ENCODE results near the gene CBY3. TPM values are rescaled to one million over a fixed set of nuclear protein-coding genes. Genes with fewer than 3 reads are reported as not detected.
"Not testable (repeated sequence)": the region's sequence is repeated elsewhere in the genome, so short reads cannot be mapped to it uniquely, and the experiment has no call there.

CBY3 gene
- total and polyA plus RNA-seq, 4 donors = 0.10 to 0.22 TPM; not detected in 2

GRCh38 chr5:179698935-179699615 is 18.2 kb upstream of the CBY3 start, which contains the start of gene CANX:
Gene CANX, plus strand, starts transcription at chr5:179698967. Its CDS starts 6,715 bp downstream, at chr5:179705682.
- DNase-seq (peak in 2 of 3 donors; percentile 23 to 51), ATAC-seq (ENCODE audit: insufficient read depth, low FRiP score) (peak; percentile 2)
- Histone ChIP-seq H3K36me3 (ENCODE audit: control insufficient read depth in 4 of 4, insufficient read depth in 4 of 4, low read length in 4 of 4) (peaks cover 4 to 11% (median 4%) of the 10 kb centered on the region in 4 donors), H3K4me3 (peak within 1 kb of the TSS; percentile 81), H3K4me1 (ENCODE audit: control insufficient read depth in 5 of 5, insufficient read depth in 5 of 5, low read length in 5 of 5) (peaks cover 3 to 20% (median 5%) of the 10 kb centered on the region in 5 donors), H3K27ac (ENCODE audit: low read depth in 1 of 2, low read length in 1 of 2) (peak within 1 kb of the TSS; percentile 97 to 100), H3K27me3 (ENCODE audit: control insufficient read depth in 3 of 3, insufficient read depth in 3 of 3, low read length in 2 of 3) (no peaks in the 10 kb centered on the region), H3K9ac (ENCODE audit: insufficient read depth in 1 of 2, low read length in 2 of 2) (peak within 1 kb of the TSS; percentile 96), H3K9me3 (ENCODE audit: control insufficient read depth in 4 of 4, insufficient read depth in 3 of 4, low read length in 3 of 4) (no peaks in the 10 kb centered on the region)
- WGBS, 2 donors = 0 to 1% methylated on average over 55 to 58 of the region's 58 CpGs
- TF ChIP-seq CTCF (IDR thresholded peaks at IDR 0.05; ENCODE audit: control extremely low read depth, extremely low read depth) = no peak

GRCh38 chr5:179697993-179698934 is 17.4 kb upstream of the CBY3 start:
- ATAC-seq (ENCODE audit: insufficient read depth, low FRiP score) = peak; percentile 96

GRCh38 chr5:179697543-179697942 is 16.7 kb upstream of the CBY3 start:
- peak overlapping the region; percentile 94 to 100 for H3K27ac ChIP-seq (ENCODE audit: low read depth in 1 of 2, low read length in 1 of 2)
- H3K4me3 ChIP-seq; ATAC-seq (ENCODE audit: insufficient read depth, low FRiP score); H3K36me3 ChIP-seq (ENCODE audit: control insufficient read depth in 4 of 4, insufficient read depth in 4 of 4, low read length in 4 of 4); H3K27me3 ChIP-seq (ENCODE audit: control insufficient read depth in 3 of 3, insufficient read depth in 3 of 3, low read length in 2 of 3); DNase-seq; H3K9me3 ChIP-seq (ENCODE audit: control insufficient read depth in 4 of 4, insufficient read depth in 3 of 4, low read length in 3 of 4): not testable (repeated sequence)
- WGBS, 2 donors = 95% methylated on average over 15 of the region's 15 CpGs
- peaks cover 1 to 15% (median 5%) of the 10 kb centered on the region in 5 donors for H3K4me1 ChIP-seq (ENCODE audit: control insufficient read depth in 5 of 5, insufficient read depth in 5 of 5, low read length in 5 of 5)
- H3K9ac ChIP-seq (ENCODE audit: insufficient read depth in 1 of 2, low read length in 2 of 2) = peak overlapping the region; percentile 86 to 91

More at GRCh38 chr5:179697993-179698934, 17.4 kb upstream of the CBY3 start:
- Histone ChIP-seq H3K9ac (ENCODE audit: insufficient read depth in 1 of 2, low read length in 2 of 2) (peak overlapping the region; percentile 86 to 91), H3K4me3 (peak overlapping the region; percentile 81), H3K27me3 (ENCODE audit: control insufficient read depth in 3 of 3, insufficient read depth in 3 of 3, low read length in 2 of 3) (no peaks in the 10 kb centered on the region), H3K27ac (ENCODE audit: low read depth in 1 of 2, low read length in 1 of 2) (peak overlapping the region; percentile 97 to 100), H3K9me3 (ENCODE audit: control insufficient read depth in 4 of 4, insufficient read depth in 3 of 4, low read length in 3 of 4) (no peaks in the 10 kb centered on the region), H3K36me3 (ENCODE audit: control insufficient read depth in 4 of 4, insufficient read depth in 4 of 4, low read length in 4 of 4) (peaks cover 0 to 4% (median 4%) of the 10 kb centered on the region in 4 donors), H3K4me1 (ENCODE audit: control insufficient read depth in 5 of 5, insufficient read depth in 5 of 5, low read length in 5 of 5) (peaks cover 2 to 20% (median 5%) of the 10 kb centered on the region in 5 donors)
- 1 to 2% methylated on average over 53 to 72 of the region's 72 CpGs for WGBS, 2 donors
- DNase-seq = peak; percentile 100
- TF ChIP-seq CTCF (IDR thresholded peaks at IDR 0.05; ENCODE audit: control extremely low read depth, extremely low read depth) = no peak

GRCh38 chr5:179697108-179697507 is 16.3 kb upstream of the CBY3 start:
- no peak for ATAC-seq (ENCODE audit: insufficient read depth, low FRiP score)
- Histone ChIP-seq H3K4me3 (no peak overlapping the region), H3K27ac (ENCODE audit: low read depth in 1 of 2, low read length in 1 of 2) (peak overlapping the region; percentile 37 to 94), H3K36me3 (ENCODE audit: control insufficient read depth in 4 of 4, insufficient read depth in 4 of 4, low read length in 4 of 4) (no peaks in the 10 kb centered on the region), H3K9ac (ENCODE audit: insufficient read depth in 1 of 2, low read length in 2 of 2) (no peak overlapping the region), H3K27me3 (ENCODE audit: control insufficient read depth in 3 of 3, insufficient read depth in 3 of 3, low read length in 2 of 3) (no peaks in the 10 kb centered on the region), H3K9me3 (ENCODE audit: control insufficient read depth in 4 of 4, insufficient read depth in 3 of 4, low read length in 3 of 4) (no peaks in the 10 kb centered on the region), H3K4me1 (ENCODE audit: control insufficient read depth in 5 of 5, insufficient read depth in 5 of 5, low read length in 5 of 5) (peaks cover 1 to 12% (median 5%) of the 10 kb centered on the region in 5 donors)
- 97 to 100% methylated on average over 2 of the region's 2 CpGs for WGBS, 2 donors
- TF ChIP-seq CTCF (IDR thresholded peaks at IDR 0.05; ENCODE audit: control extremely low read depth, extremely low read depth) = no peak
- DNase-seq = no peak
